ENCODE measurements around the gene MOCS2. TPM values are rescaled to one million over a fixed set of nuclear protein-coding genes. Genes with fewer than 3 reads are reported as not detected.
"Not testable (repeated sequence)": the region's sequence is repeated elsewhere in the genome, so short reads cannot be mapped to it uniquely, and the experiment has no call there.

MOCS2 gene
- total RNA-seq, 4 donors from 2014 or later, result 68.7 to 117 (median 86.4) TPM

GRCh38 chr5:53116597-53116996, 7.0 kb upstream of the MOCS2 start:
- no peak for TF ChIP-seq POLR2AphosphoS5 (IDR thresholded peaks at IDR 0.05)
- TF ChIP-seq POLR2A (IDR thresholded peaks at IDR 0.05), result no peak
- TF ChIP-seq EP300 (IDR thresholded peaks at IDR 0.05), result no peak
- no peak for TF ChIP-seq CTCF (IDR thresholded peaks at IDR 0.05)
- no peaks in the 10 kb centered on the region for H3K27me3 ChIP-seq
- no peaks in the 10 kb centered on the region for H3K9me3 ChIP-seq
- no peak overlapping the region for H3K4me3 ChIP-seq
- H3K4me1 ChIP-seq, result no peaks in the 10 kb centered on the region
- H3K36me3 ChIP-seq, result no peaks in the 10 kb centered on the region
- WGBS, 2 donors (ENCODE audit: low coverage in 1 of 2), result 67% methylated on average over 1 of the region's 1 CpG; no CpG with 5 or more reads in 1 of the 2 donors
- H3K27ac ChIP-seq, result no peak overlapping the region
- no peak for ATAC-seq

GRCh38 chr5:53114988-53115387, 5.4 kb upstream of the MOCS2 start:
- no peak overlapping the region for H3K4me3 ChIP-seq
- peaks cover 0 to 14% (median 0%) of the 10 kb centered on the region in 3 donors for H3K4me1 ChIP-seq
- H3K27ac ChIP-seq, result no peak overlapping the region
- no peaks in the 10 kb centered on the region for H3K36me3 ChIP-seq
- no peaks in the 10 kb centered on the region for H3K9me3 ChIP-seq
- peak in 2 of 4 experiments; percentile 9 to 14 for TF ChIP-seq CTCF (IDR thresholded peaks at IDR 0.05)
- no peak for TF ChIP-seq POLR2AphosphoS5 (IDR thresholded peaks at IDR 0.05)
- TF ChIP-seq EP300 (IDR thresholded peaks at IDR 0.05), result no peak
- ATAC-seq, result no peak
- no peaks in the 10 kb centered on the region for H3K27me3 ChIP-seq

GRCh38 chr5:53113947-53114346, 4.4 kb upstream of the MOCS2 start:
- Histone ChIP-seq H3K27me3 (no peaks in the 10 kb centered on the region), H3K27ac (no peak overlapping the region), H3K4me3 (no peak overlapping the region), H3K4me1 (peaks cover 0 to 17% (median 0%) of the 10 kb centered on the region in 3 donors), H3K36me3 (no peaks in the 10 kb centered on the region), H3K9me3 (no peaks in the 10 kb centered on the region)
- 60% methylated on average over 1 of the region's 9 CpGs; no CpG with 5 or more reads in 1 of the 2 donors for WGBS, 2 donors (ENCODE audit: low coverage in 1 of 2)
- ATAC-seq, result no peak
- TF ChIP-seq CTCF (IDR thresholded peaks at IDR 0.05) (no peak), POLR2AphosphoS5 (IDR thresholded peaks at IDR 0.05) (no peak), EP300 (IDR thresholded peaks at IDR 0.05) (no peak), POLR2A (IDR thresholded peaks at IDR 0.05) (no peak)

- Histone ChIP-seq H3K9me3 (no peaks in the 10 kb centered on the region), H3K27me3 (no peaks in the 10 kb centered on the region), H3K36me3 (no peaks in the 10 kb centered on the region), H3K27ac (no peak overlapping the region), H3K4me3 (no peak overlapping the region), H3K4me1 (peaks cover 0 to 28% (median 2%) of the 10 kb centered on the region in 3 donors)
- TF ChIP-seq CTCF (IDR thresholded peaks at IDR 0.05), result no peak
- TF ChIP-seq POLR2AphosphoS5 (IDR thresholded peaks at IDR 0.05), result no peak
- TF ChIP-seq POLR2A (IDR thresholded peaks at IDR 0.05), result no peak
- no peak for TF ChIP-seq EP300 (IDR thresholded peaks at IDR 0.05)
- WGBS, 2 donors (ENCODE audit: low coverage in 1 of 2), result 89 to 90% methylated on average over 3 of the region's 3 CpGs
- ATAC-seq, result no peak
Observed at GRCh38 chr5:53112909-53113308, 3.4 kb upstream of the MOCS2 start.

- WGBS, 2 donors (ENCODE audit: low coverage in 1 of 2), result 89 to 100% methylated on average over 3 to 6 of the region's 6 CpGs
- not testable (repeated sequence) for H3K27me3 ChIP-seq, H3K27ac ChIP-seq, H3K4me3 ChIP-seq, H3K9me3 ChIP-seq, ATAC-seq, H3K36me3 ChIP-seq
- peaks cover 0 to 34% (median 2%) of the 10 kb centered on the region in 3 donors for H3K4me1 ChIP-seq
Observed at GRCh38 chr5:53112307-53112706, 2.8 kb upstream of the MOCS2 start.
